GM20000 (cell line): ENCODE measurements around the gene ARVCF.
"Not testable (repeated sequence)": the region's sequence is repeated elsewhere in the genome, so short reads cannot be mapped to it uniquely, and the experiment has no call there.

Source experiments
- DNase-seq: peaks from one replicate; pipeline ENCODE4 v3.0.0; 2012; ENCODE audit warnings: low spot score
- CTCF ChIP-seq: IDR thresholded peaks from 2 replicates; pipeline ENCODE4 v1.5.1; 2012; ENCODE audit warnings: mild to moderate bottlenecking, control low read depth; ENCODE audit errors: extremely low read depth, missing control alignments

ARVCF gene

GRCh38 chr22:19936513-19936912 is 80.1 kb downstream of the ARVCF start:
- DNase-seq, result no peak
- no peak for TF ChIP-seq CTCF

GRCh38 chr22:19935123-19935718 is 81.4 kb downstream of the ARVCF start:
- DNase-seq, result not testable (repeated sequence)

GRCh38 chr22:19933341-19934241 is 83.0 kb downstream of the ARVCF start:
- no peak for TF ChIP-seq CTCF
- no peak for DNase-seq

- DNase-seq, result no peak
- no peak for TF ChIP-seq CTCF
Measured at GRCh38 chr22:19932367-19933206, 84.0 kb downstream of the ARVCF start.

GRCh38 chr22:19931514-19931913 is 85.1 kb downstream of the ARVCF start:
- DNase-seq, result no peak
- TF ChIP-seq CTCF, result no peak

- no peak for DNase-seq
- no peak for TF ChIP-seq CTCF
Measured at GRCh38 chr22:19930551-19931486, 85.8 kb downstream of the ARVCF start.
